HCT116 (cell line): ENCODE results near the gene TGDS.
"Not testable (repeated sequence)": the region's sequence is repeated elsewhere in the genome, so short reads cannot be mapped to it uniquely, and the experiment has no call there.

Experiments
- POLR2A ChIP-seq: IDR thresholded peaks from 2 replicates; pipeline ENCODE4 v1.7.0; 2011; ENCODE audit warnings: borderline replicate concordance; ENCODE audit not compliant: insufficient read depth, insufficient read length; ENCODE audit errors: extremely low read depth
- SP1 ChIP-seq: IDR thresholded peaks from 2 replicates; pipeline ENCODE4 v1.6.1; 2012; ENCODE audit warnings: low read depth

GRCh38 chr13:94532278-94532677, 63.7 kb downstream of the TGDS start:
- TF ChIP-seq POLR2A, SP1: not testable (repeated sequence)
